HepG2 (cell line): Measurements from ENCODE around the gene NFS1. TPM values are rescaled to one million over a fixed set of nuclear protein-coding genes. Genes with fewer than 3 reads are reported as not detected.

Experiments used
- DMAP1 ChIP-seq: IDR thresholded peaks from 2 replicates; pipeline ENCODE4 v1.6.1; 2016
- EHMT2 ChIP-seq: fragments of 200-600 bp; sonication (generic); IDR thresholded peaks from 2 replicates; pipeline ENCODE4 v1.7.0; 2017; ENCODE audit warnings: antibody characterized with exemption, low read depth, low read length, borderline replicate concordance
- ELF4 ChIP-seq: sonication (generic); formaldehyde crosslinking; IDR thresholded peaks from 2 replicates; pipeline ENCODE4 v1.5.0; 2020; ENCODE audit warnings: missing genetic modification reagents, mild to moderate bottlenecking, moderate library complexity, borderline replicate concordance
- MEF2D ChIP-seq: sonication (generic); formaldehyde crosslinking; IDR thresholded peaks from 2 replicates; pipeline ENCODE4 v1.5.1; 2020; ENCODE audit warnings: mild to moderate bottlenecking, missing genetic modification reagents
- MTF1 ChIP-seq: sonication (generic); formaldehyde crosslinking; IDR thresholded peaks from 2 replicates; pipeline ENCODE4 v1.5.0; 2020; ENCODE audit warnings: missing genetic modification reagents
- PHF8 ChIP-seq: sonication (generic); formaldehyde crosslinking; IDR thresholded peaks from 2 replicates; pipeline ENCODE4 v1.5.0; 2020; ENCODE audit warnings: missing genetic modification reagents
- RELA ChIP-seq: sonication (generic); formaldehyde crosslinking; IDR thresholded peaks from 2 replicates; pipeline ENCODE4 v1.4.0; 2020; ENCODE audit warnings: missing genetic modification reagents
- STAG1 ChIP-seq: sonication (generic); formaldehyde crosslinking; IDR thresholded peaks from 2 replicates; pipeline ENCODE4 v1.4.0; 2020; ENCODE audit warnings: missing genetic modification reagents
- SUZ12 ChIP-seq: fragments of 150-350 bp; IDR thresholded peaks from 2 replicates; pipeline ENCODE4 v1.6.1; 2014; ENCODE audit warnings: low read depth, low read length
- TBL1XR1 ChIP-seq: fragments of 150-350 bp; IDR thresholded peaks from 2 replicates; pipeline ENCODE4 v1.6.1; 2014; ENCODE audit warnings: borderline replicate concordance, low read length; ENCODE audit not compliant: partially characterized antibody
- ZBTB3 ChIP-seq: sonication (generic); formaldehyde crosslinking; IDR thresholded peaks from 2 replicates; pipeline ENCODE4 v1.4.0; 2020; ENCODE audit warnings: low read depth, mild to moderate bottlenecking, moderate library complexity, missing genetic modification reagents, borderline replicate concordance
- ZFY ChIP-seq: sonication (generic); formaldehyde crosslinking; IDR thresholded peaks from 2 replicates; pipeline ENCODE4 v1.4.0; 2020; ENCODE audit warnings: missing genetic modification reagents
- ZFYVE20 ChIP-seq: sonication (generic); formaldehyde crosslinking; IDR thresholded peaks from 2 replicates; pipeline ENCODE4 v1.8.0; 2023; ENCODE audit warnings: low read depth, mild to moderate bottlenecking, moderate library complexity, missing genetic modification reagents, borderline replicate concordance
- ZNF451 ChIP-seq: sonication (generic); formaldehyde crosslinking; IDR thresholded peaks from 2 replicates; pipeline ENCODE4 v1.5.0; 2020; ENCODE audit warnings: mild to moderate bottlenecking, missing genetic modification reagents
- ZNF720 ChIP-seq: sonication (generic); formaldehyde crosslinking; IDR thresholded peaks from 2 replicates; pipeline ENCODE4 v1.4.0; 2020; ENCODE audit warnings: missing genetic modification reagents
- polyA plus RNA-seq, 8 experiments: library from polyadenylated mRNA; depleted of rRNA in 3 of 8; stranded (reverse) in 7 of 8; unstranded in 1 of 8; fragments of >200 nt; fragmentation: Illumina TruSeq in 4 of 8; extraction: Trizol in 4 of 8; gene quantifications; 2 replicates each; pipeline versions ENCODE4 v1.2.1 to v1.2.3, GENCODE V29; 2011 to 2016; ENCODE audit warnings: low read depth in 4 of 8, missing spikeins in 1 of 8, mixed read lengths in 1 of 8; ENCODE audit not compliant: insufficient read depth in 1 of 8
- total RNA-seq, 5 experiments: library from RNA; depleted of rRNA; stranded (reverse); fragments of >200 nt; fragmentation: Illumina TruSeq; extraction: Trizol; gene quantifications; 2 replicates each; pipeline ENCODE4 v1.2.3, GENCODE V29; 2016; ENCODE audit warnings: low read depth in 1 of 5
- TF ChIP-seq, protein P1 (sequence below): sonication (generic); formaldehyde crosslinking; IDR thresholded peaks from 2 replicates; pipeline ENCODE4 v1.4.0; 2020; ENCODE audit warnings: missing genetic modification reagents
- TF ChIP-seq, protein P2 (sequence below): sonication (generic); formaldehyde crosslinking; IDR thresholded peaks from 2 replicates; pipeline ENCODE4 v1.5.0; 2020; ENCODE audit warnings: missing genetic modification reagents, mild to moderate bottlenecking, borderline replicate concordance
- TF ChIP-seq, protein P3 (sequence below): sonication (generic); formaldehyde crosslinking; conservative IDR thresholded peaks from 2 replicates; pipeline ENCODE4 v1.4.0; 2020; ENCODE audit warnings: missing genetic modification reagents
- TF ChIP-seq, protein P4 (sequence below): sonication (generic); formaldehyde crosslinking; IDR thresholded peaks from 2 replicates; pipeline ENCODE4 v1.8.0; 2022; ENCODE audit warnings: mild to moderate bottlenecking, missing genetic modification reagents, moderate library complexity
- TF ChIP-seq, protein P5 (sequence below): IDR thresholded peaks from 2 replicates; pipeline ENCODE4 v1.6.1; 2016; ENCODE audit warnings: missing compliant biosample characterization, missing genetic modification reagents, borderline replicate concordance

The NFS1 gene
- total and polyA plus RNA-seq, 2 of the 13 experiments (the other 11 are each of a cell fraction or from before 2014, with no cell fraction given) = 65.9 to 88.1 TPM

DNA sequence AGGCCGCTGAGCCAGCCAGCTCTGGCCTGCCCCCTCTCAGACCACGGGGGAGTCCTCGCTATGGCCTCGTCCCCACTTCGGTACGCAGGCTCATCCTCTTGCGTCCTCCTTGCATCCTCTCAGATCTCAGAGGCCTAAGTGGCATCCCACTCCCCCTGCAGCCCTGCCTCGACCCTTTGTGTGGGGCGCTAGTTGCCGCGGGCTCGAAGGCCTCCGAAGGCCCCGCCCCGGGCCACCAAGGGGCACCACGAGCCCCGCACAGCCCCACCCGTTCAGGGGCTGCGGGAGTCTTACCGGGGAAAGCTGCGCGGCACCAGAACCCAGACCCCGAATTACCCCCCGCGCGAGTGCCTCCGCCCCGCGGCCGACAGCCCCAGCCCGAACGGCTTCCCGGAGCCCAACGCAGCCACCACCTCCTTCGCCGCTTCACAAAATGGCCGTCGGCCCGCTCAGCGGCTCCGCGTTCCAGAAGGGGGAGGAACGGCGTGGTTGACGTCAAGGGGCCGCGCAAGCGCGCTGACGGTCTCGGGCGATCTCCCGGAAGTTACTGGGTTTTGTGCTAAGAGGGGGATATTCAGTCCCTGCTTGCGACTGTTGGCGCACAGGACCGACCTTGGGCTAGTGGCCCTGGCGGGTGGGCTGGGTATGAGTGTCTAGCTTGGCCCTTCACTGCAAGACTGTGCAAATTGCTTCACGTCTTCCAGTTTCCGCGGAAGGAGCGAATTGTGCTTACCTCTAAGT is 34.5 kb downstream of the NFS1 start, which contains the start of the genes CPNE1 and RBM12 (continued):
- TF ChIP-seq ZFYVE20 (peak; percentile 93; the same call in 1 of the 2 replicates), SUZ12 (no peak), STAG1 (no peak; the same call in 1 of the 2 replicates), EHMT2 (no peak), MEF2D (peak; percentile 96), PHF8 (peak; percentile 99), DMAP1 (CRISPR knock-in tag) (peak; percentile 100), MTF1 (0 out of 2 replicates have a peak, but pooled peaks have one; percentile 81), ZNF720 (CRISPR knock-in tag) (no peak; the same call in 1 of the 2 replicates), ZNF451 (CRISPR knock-in tag) (peak; percentile 96), ZFY (CRISPR knock-in tag) (peak; percentile 100), ZBTB3 (peak; percentile 80), ELF4 (peak; percentile 97), TBL1XR1 (peak; percentile 77), RELA (CRISPR knock-in tag) (peak; percentile 74; the same call in 1 of the 2 replicates)
- TF ChIP-seq, protein P1, sequence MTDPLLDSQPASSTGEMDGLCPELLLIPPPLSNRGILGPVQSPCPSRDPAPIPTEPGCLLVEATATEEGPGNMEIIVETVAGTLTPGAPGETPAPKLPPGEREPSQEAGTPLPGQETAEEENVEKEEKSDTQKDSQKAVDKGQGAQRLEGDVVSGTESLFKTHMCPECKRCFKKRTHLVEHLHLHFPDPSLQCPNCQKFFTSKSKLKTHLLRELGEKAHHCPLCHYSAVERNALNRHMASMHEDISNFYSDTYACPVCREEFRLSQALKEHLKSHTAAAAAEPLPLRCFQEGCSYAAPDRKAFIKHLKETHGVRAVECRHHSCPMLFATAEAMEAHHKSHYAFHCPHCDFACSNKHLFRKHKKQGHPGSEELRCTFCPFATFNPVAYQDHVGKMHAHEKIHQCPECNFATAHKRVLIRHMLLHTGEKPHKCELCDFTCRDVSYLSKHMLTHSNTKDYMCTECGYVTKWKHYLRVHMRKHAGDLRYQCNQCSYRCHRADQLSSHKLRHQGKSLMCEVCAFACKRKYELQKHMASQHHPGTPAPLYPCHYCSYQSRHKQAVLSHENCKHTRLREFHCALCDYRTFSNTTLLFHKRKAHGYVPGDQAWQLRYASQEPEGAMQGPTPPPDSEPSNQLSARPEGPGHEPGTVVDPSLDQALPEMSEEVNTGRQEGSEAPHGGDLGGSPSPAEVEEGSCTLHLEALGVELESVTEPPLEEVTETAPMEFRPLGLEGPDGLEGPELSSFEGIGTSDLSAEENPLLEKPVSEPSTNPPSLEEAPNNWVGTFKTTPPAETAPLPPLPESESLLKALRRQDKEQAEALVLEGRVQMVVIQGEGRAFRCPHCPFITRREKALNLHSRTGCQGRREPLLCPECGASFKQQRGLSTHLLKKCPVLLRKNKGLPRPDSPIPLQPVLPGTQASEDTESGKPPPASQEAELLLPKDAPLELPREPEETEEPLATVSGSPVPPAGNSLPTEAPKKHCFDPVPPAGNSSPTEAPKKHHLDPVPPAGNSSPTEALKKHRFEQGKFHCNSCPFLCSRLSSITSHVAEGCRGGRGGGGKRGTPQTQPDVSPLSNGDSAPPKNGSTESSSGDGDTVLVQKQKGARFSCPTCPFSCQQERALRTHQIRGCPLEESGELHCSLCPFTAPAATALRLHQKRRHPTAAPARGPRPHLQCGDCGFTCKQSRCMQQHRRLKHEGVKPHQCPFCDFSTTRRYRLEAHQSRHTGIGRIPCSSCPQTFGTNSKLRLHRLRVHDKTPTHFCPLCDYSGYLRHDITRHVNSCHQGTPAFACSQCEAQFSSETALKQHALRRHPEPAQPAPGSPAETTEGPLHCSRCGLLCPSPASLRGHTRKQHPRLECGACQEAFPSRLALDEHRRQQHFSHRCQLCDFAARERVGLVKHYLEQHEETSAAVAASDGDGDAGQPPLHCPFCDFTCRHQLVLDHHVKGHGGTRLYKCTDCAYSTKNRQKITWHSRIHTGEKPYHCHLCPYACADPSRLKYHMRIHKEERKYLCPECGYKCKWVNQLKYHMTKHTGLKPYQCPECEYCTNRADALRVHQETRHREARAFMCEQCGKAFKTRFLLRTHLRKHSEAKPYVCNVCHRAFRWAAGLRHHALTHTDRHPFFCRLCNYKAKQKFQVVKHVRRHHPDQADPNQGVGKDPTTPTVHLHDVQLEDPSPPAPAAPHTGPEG (CRISPR knock-in tag) = no peak; the same call in 1 of the 2 replicates
- TF ChIP-seq, protein P2, sequence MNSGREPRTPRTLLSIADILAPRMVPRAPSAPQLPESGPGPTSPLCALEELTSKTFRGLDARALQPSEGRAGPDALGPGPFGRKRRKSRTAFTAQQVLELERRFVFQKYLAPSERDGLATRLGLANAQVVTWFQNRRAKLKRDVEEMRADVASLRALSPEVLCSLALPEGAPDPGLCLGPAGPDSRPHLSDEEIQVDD (CRISPR knock-in tag) = no peak; the same call in 1 of the 2 replicates
- TF ChIP-seq, protein P3, sequence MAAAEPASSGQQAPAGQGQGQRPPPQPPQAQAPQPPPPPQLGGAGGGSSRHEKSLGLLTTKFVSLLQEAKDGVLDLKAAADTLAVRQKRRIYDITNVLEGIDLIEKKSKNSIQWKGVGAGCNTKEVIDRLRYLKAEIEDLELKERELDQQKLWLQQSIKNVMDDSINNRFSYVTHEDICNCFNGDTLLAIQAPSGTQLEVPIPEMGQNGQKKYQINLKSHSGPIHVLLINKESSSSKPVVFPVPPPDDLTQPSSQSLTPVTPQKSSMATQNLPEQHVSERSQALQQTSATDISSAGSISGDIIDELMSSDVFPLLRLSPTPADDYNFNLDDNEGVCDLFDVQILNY = peak; percentile 43; the same call in 1 of the 2 replicates
- TF ChIP-seq, protein P4, sequence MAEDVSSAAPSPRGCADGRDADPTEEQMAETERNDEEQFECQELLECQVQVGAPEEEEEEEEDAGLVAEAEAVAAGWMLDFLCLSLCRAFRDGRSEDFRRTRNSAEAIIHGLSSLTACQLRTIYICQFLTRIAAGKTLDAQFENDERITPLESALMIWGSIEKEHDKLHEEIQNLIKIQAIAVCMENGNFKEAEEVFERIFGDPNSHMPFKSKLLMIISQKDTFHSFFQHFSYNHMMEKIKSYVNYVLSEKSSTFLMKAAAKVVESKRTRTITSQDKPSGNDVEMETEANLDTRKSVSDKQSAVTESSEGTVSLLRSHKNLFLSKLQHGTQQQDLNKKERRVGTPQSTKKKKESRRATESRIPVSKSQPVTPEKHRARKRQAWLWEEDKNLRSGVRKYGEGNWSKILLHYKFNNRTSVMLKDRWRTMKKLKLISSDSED (CRISPR knock-in tag) = no peak
- TF ChIP-seq, protein P5, sequence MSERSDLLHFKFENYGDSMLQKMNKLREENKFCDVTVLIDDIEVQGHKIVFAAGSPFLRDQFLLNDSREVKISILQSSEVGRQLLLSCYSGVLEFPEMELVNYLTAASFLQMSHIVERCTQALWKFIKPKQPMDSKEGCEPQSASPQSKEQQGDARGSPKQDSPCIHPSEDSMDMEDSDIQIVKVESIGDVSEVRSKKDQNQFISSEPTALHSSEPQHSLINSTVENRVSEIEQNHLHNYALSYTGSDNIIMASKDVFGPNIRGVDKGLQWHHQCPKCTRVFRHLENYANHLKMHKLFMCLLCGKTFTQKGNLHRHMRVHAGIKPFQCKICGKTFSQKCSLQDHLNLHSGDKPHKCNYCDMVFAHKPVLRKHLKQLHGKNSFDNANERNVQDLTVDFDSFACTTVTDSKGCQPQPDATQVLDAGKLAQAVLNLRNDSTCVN (CRISPR knock-in tag) = peak; percentile 75; the same call in 1 of the 2 replicates
